Caki2 (cell line): ENCODE data around the gene HBS1L. TPM values are rescaled to one million over a fixed set of nuclear protein-coding genes. Genes with fewer than 3 reads are reported as not detected.
"Not testable (repeated sequence)": the region's sequence is repeated elsewhere in the genome, so short reads cannot be mapped to it uniquely, and the experiment has no call there.

Source experiments
- DNase-seq: peaks from one replicate; pipeline ENCODE4 v3.0.0-alpha.2; 2015; ENCODE audit warnings: low read depth
- in situ Hi-C: cut with HindIII; loops from 2 replicates; pipeline ENCODE4 v1.10.0; 2016; ENCODE audit warnings: low sequenced_read_pairs, low pct_unique_long_range_greater_than_20kb, mixed read lengths
- total RNA-seq: library from RNA; depleted of rRNA; stranded (reverse); fragments of >200 nt; shearing (Covaris generic); gene quantifications from 2 replicates; pipeline ENCODE4 v1.2.3, GENCODE V29; 2014; ENCODE audit warnings: low replicate concordance

Gene HBS1L
- total RNA-seq, 1 experiment from 2014 or later: 46.4 TPM

DNA sequence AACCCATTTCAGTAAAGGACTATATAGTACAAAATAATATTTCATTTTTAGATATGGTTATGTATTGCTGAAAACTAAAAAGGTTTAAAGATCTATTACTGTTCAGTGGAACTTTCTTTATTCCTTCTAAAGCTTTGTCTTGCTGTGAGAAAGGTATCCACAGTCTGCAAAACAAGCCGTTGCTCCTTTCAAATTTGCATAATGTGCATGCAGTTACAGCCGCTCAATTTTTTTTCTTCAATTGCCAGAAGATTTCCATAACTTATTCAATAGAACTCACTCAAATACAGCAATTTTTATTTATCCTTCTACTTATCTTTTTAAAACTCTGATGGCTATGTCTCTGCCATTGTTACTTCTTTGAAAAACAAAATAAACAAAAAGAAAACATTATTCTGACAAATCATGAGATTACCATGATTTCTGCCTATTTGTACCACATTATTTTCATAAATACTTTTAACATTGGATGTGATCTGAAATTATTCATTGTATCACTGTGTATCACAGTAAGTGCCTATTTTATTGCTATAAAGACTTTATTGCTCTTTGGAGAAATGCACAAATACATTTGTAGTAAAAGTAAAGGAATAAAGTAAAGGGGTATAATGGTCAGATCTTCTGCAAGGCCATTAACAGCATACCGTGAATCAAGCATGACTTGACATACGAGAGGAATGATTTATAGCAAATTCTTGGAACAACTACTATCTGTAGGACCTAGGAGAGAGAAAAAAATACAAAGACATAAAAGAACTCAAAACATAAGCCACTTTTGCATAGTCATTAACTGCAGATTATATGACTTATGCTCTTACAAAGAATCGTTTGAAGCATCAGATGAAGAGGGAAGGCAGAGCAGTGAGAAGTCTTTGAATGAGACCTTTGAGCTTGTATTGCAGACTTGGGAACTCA lies 29.6 kb upstream of the HBS1L start:
- no peak for DNase-seq
- in situ Hi-C loops: no loop called here

DNA sequence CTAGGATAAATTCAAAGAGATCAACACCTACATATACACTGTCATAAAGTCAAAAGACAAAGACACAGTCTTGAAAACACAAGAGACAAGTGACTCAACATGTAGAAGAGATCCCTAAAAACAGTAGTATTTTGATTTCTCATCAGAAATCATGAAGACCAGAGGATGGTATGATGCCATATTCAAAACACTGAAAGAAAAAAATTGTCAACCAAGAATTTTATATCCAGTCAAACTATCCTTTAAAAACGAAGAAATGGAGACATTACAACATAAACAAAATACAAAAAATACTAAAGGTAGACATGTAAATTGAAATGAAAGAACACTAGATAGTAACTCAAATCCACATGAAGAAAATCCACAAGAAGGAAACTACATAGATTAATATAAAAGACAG lies 27.3 kb upstream of the HBS1L start:
- in situ Hi-C loops: no loop called here
- no peak for DNase-seq

DNA sequence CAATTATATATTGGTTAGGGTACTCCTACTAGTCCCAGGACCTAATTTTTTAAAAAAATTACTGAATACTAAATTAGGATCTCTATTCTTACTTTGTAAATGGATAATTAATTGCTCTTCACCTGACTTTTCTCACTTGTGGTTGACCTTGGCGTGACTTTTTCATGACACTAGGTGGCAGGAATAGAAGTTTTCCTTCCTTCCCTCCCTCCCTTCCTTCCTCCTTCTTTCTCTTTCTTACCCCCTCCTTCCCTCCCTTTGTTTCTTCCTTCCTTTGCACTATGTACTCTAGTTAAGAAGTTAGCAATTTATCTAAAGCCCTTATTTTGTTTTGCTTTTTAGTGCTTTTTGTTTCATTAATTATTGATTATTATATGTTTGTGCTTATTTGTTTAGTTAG lies 20.4 kb upstream of the HBS1L start:
- in situ Hi-C loops: no loop called here
- no peak for DNase-seq

DNA sequence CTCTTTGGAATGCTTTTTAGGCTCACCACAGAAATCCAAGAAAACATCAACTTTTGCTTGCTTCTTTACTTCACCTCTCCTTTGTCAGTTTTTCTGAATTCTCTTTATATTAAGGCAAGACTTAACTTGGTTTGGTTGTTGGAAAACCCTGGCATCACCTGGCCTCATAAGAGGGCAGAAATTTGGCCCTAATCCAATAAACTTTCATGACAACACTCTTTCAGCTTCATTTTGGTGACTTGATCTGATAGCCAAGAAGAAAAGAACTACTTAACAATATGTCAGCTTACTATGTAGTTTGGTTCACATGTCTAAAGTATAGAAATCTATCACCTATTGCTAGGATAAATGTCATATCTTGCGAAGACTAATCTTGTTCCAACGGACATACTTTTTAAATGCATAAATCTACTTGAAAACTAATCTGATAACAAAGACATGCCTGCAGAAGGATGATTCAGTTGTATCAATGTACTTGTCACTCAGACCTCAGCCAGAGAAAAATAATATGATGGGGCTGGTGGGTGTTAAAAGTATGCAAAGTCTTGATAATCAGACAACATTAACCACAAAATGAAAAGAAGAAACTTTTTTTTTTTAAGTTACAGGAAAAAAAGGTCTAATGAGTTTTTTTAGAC lies 19.3 kb upstream of the HBS1L start:
- in situ Hi-C loops: no loop called here
- DNase-seq: no peak

DNA sequence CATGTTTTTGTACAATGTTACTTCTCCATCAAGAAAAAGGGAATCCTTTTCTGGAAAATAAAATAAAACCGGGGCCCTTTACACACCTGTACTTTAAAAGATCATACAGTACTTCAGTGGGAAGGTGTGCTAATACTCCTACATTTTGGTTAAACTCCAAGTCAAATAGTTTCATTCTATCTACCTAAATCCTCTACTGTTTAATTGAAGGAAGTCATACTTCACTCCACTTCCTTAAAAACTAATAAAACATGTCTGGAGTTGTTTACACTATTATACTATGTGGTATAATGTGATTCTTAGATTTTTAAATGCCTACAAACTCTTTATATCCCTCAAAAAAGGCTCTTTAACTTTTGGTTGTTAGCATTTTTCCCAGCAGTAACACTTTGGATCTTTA lies 18.6 kb upstream of the HBS1L start:
- DNase-seq: no peak

DNA sequence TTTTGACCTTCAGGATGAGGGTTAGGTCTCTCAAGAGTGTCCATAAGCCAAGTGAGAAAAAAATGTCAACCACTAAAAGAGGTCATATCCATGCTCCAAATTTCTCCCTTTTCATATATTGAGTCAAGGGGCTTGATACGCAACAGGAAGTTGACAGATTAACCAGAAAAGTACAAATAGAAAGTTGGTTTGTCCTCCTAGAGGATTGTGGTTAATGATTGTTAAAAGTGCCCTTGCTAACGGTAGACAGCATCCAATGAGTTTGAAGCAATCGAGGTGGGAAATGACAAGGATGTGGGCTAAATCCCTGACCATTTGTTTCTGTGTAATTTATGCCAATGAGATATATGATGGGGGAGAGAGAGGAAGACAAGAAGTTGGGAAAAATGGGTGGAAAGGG lies 18.1 kb upstream of the HBS1L start:
- DNase-seq: no peak
- in situ Hi-C loops: no loop called here

More for the DNA sequence above, 18.6 kb upstream of the HBS1L start:
- in situ Hi-C loops: no loop called here

DNA sequence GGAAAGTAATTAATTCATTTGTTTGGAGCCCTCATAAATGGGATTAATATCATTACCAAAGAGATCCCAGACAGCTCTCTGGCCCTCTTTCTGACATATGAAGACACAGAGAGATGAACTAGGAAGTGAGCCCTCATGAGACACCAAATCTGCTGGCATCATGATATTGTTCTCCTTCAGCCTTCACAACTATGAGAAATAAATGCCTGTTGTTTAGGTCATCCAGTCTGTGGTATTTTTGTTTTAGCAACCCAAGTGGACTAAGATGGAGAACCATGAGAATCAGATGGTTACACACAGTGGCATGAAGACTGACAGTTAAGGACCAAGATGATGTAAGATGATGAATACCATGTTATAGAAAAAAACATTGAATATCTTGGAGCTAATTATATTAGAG lies 16.9 kb upstream of the HBS1L start:
- DNase-seq: no peak
- in situ Hi-C loops: no loop called here

DNA sequence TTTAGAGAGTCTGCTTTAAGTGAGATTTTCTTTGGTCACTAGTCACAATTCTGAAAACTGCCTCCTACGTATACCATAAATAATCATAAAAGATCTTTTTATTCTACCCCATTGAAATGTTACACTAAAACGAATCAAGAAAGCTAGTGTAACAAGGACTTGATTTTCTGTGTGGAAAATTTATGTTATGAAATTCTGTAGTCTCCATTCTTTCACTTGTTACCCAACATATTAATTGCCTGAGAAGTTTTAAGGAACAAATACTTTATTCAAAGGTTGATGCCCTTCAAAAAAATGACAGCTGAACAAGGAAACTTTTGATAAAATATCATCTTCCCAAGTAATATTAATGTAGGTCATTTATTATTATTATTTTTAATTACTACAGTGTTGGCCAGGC lies 13.3 kb upstream of the HBS1L start:
- in situ Hi-C loops: no loop called here

DNA sequence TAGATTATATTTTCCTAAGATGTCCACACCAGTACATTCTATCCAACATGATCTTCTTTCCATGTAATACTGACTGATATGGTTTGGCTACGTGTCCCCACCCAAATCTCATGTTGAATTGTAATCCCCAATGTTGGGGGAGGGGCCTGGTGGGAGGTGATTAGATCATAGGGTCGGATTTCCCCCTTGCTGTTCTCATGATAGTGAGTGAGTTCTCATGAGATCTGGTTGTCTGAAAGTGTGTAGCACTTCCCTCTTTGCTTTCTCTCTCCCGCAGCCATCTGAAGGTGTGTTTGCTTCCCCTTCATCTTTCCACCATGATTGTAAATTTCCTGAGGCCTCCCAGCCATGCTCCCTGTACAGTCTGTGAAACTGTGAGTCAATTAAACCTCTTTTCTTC lies 12.2 kb upstream of the HBS1L start:
- in situ Hi-C loops: no loop called here
- DNase-seq: no peak

More for the DNA sequence above, 13.3 kb upstream of the HBS1L start:
- DNase-seq: no peak

DNA sequence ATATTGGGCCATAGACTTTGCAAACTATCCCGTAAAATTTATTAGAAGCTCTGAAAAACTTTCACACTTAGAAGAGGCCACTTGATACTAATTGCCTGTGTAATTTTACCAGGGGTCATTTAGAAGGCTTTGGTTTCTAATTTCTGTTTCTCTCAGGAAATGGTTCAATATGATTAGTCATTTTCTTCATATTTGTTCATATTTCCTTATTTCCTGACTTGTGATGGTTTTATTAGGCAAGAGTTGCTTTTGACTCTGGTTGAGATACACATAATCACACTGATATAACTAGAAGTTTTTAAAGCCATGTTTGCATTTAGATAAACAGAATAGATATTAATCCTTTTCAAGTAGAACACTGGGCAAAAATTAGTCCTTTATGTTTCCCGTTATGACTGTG lies 11.8 kb upstream of the HBS1L start:
- in situ Hi-C loops: no loop called here
- DNase-seq: no peak

DNA sequence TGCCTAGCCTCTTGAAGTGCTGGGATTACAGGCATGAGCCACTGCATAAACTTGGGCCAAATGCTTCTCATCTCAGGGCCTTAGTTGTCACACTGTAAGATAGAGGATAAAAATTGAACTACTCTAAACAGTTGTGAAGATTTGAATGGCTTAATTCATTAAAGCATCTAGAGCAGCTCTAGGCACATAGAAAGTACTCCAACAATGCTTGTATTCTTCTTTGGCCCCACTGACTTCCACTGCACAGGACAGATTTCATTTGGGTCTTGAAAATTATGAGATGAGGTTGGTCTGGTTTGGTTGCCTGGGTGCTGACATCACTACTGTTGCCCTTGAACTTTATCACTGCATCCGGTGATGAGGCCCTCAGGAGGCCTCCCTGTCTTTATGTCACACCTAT lies 10.0 kb upstream of the HBS1L start:
- no peak for DNase-seq
- in situ Hi-C loops: no loop called here

DNA sequence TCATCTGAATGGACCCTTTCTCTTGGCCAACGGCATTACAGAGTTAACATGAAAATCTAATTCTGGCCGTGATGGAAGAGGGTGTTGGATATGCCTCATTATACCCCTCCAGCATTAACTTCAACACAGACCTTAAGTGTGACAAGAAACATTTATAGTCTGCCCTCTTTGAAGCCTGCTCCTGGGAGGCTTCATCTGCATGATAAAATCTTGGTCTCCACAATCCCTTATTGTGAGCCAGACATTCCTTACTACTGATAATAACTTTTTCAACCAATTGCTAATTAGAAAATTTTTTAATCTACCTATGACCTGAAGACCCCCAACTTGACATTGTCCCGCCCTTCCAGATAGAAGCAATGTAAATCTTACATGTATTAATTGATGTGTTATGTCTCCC lies 9.3 kb upstream of the HBS1L start:
- in situ Hi-C loops: no loop called here

DNA sequence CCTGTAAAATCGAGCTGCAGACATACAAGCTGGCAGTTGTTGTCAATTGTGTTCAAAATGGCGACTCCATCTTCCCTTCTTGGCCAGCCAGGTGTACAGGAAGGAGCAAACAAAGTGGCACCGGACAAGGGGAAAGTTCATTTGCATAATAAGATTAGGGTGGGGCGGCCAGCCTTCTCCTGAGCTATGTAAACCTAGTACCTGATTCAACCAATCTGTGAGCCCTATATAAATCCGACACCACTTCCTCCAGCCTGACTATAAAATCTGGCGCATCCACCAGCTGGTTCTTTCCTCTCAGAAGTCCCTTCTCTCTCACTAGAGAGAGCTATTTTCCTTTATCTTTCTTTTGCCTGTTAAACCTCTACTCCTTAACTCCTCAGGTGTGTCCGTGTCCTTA lies 8.1 kb upstream of the HBS1L start:
- no peak for DNase-seq
- in situ Hi-C loops: no loop called here

More for the DNA sequence above, 9.3 kb upstream of the HBS1L start:
- no peak for DNase-seq

DNA sequence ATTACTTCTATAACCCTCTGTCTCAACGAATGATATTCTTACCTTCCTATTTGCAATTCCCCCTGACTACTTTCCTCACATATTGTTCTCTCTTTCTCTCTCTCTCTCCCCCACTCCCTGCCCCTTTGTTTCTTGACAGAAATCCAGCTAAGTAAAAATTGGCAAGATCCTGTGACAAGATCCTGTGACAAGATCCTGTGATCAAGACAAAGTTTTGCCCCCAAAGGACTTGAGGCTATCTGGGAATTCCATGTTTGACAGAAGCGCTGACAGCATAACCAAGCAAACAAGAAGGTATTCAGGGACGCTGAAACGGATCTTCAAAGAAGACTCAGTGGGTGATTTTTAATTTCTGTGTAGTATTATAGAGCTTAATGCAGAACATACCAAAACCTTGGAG lies 5.5 kb upstream of the HBS1L start:
- in situ Hi-C loops: no loop called here
- DNase-seq: no peak

DNA sequence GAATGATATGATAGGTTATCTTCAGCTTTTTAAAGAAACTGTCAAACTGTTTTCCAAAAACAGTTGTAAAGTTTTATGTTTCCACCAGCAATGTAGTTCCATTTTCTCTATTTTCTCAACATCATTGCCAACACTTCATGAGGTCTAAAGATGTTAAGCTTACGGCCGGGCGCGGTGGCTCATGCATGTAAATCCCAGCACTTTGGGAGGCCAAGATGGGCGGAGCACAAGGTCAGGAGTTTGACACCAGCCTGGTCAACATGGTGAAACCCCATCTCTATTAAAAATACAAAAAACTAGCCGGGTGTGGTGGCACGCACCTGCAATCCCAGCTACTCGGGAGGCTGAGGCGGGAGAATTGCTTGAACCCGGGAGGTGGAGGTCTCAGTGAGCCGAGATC lies 3.7 kb upstream of the HBS1L start:
- in situ Hi-C loops, DNase-seq: not testable (repeated sequence)

DNA sequence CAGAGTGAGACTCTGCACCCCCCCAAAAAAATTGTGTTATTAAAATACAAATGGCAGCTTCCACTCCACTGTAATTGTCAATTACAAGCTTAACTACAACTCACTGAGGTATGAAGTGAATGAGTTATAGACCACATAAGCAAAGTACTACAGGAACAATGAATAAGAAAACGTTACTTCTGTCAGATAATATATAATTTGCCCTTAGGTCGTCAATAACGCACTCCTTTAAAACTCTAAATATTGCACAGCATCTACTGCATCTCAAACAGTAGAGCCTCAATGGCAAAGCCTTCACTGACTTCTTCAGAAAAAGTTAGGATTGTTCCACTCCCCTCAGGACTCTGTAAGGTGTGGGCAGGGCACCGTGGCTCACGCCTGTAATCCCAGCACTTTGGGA lies 2.0 kb upstream of the HBS1L start:
- in situ Hi-C loops: no loop called here
- no peak for DNase-seq

DNA sequence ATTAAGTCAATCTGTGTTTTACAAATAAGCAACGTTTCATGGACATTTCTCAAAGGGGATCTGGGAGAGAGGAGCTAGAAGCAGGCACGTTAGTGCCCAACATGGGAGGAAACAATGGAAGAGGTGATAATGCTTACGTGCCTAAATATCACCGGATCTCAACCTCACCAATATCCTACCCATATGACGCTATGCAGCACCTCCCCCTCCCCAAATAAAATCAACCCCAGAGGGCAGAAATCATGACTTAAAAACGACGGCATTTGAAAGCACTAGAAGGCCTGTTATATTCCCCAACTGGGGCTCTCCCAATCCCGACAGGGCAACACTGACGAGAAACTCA lies 425 bp downstream of the HBS1L start:
- DNase-seq: no peak
- in situ Hi-C loops: no loop called here

DNA sequence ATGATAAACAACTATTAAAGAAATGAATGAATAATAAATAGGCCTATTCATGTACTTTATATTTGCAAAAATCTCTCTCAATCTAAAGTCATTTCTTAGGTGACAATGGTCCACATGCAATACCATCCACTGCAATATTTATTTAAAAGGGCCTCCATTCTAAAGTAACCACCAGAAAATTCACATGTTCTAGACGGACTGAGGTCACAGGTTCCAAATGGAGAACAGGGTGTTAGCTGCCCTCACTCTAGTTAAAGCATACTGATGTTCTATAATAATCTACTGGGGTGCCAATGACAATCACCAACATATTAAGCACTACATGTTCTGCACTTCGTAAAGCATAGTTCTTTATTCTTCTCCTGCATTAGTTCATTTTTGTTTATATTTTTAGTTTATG lies 1.2 kb downstream of the HBS1L start:
- no peak for DNase-seq
- in situ Hi-C loops: no loop called here

DNA sequence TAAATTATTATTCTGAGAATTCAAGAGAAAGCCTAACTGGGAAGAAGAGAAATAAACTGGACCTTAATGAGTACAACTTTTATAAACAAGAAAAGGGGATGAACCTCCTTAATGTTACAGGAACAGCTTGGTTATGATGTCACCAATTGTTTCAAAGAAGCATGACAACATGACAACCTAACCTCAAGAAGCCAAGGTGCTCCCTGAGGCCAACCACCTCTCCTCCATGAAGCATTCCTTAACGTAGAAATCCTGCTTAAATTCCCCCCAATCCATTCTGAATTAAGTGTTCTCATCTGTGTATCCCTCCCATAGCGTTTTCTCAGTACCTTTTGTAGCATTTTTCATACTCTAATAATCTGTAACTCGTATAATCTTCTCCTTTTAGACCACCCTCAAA lies 1.7 kb downstream of the HBS1L start:
- in situ Hi-C loops: no loop called here
- DNase-seq: no peak

DNA sequence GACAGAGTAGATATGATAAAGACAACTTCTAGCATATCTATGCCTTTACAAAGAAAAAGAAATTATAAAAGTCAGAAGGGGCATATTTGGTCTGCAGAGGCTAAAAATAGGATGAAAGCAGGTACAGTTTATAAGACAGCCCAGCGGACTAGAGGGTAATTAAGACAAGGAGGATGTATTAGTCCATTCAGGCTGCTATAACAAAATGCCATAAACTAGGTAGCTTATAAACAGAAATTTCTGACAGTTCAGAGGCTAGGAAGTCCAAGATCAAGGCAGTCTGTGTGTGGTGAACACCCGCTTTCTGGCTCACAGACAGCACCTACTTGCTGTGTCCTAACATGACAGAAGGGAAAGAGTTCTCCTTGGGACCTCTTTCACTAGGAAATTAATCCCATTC lies 5.7 kb downstream of the HBS1L start:
- in situ Hi-C loops: no loop called here
- no peak for DNase-seq
